GM12891 (cell line): Measurements from ENCODE around the gene LBHD1.

ENCODE experiments used
- POLR2A ChIP-seq: IDR thresholded peaks from 2 replicates; pipeline ENCODE4 v1.6.1; 2011; ENCODE audit warnings: low read depth, low read length, control low read depth
- POLR2AphosphoS5 ChIP-seq: IDR thresholded peaks from 2 replicates; pipeline ENCODE4 v1.6.1; 2011; ENCODE audit warnings: low read depth, low read length, control low read depth
- POU2F2 ChIP-seq: IDR thresholded peaks from 2 replicates; pipeline ENCODE4 v1.6.1; 2011; ENCODE audit warnings: low read depth, mild to moderate bottlenecking, control low read depth, low read length, moderate library complexity
- TAF1 ChIP-seq: IDR thresholded peaks from 2 replicates; pipeline ENCODE4 v1.6.1; 2011; ENCODE audit warnings: low read depth, low read length, control low read depth

- TF ChIP-seq TAF1 (no peak), POLR2AphosphoS5 (no peak), POLR2A (no peak), POU2F2 (no peak)
These were observed 33.3 kb upstream of the LBHD1 start for GRCh38 chr11:62705413-62705812.
